BJ (cell line): ENCODE data around the gene ELOVL2. TPM values are rescaled to one million over a fixed set of nuclear protein-coding genes. Genes with fewer than 3 reads are reported as not detected.

Source experiments
- CTCF ChIA-PET: fragments of 350-600 bp; formaldehyde crosslinking; extraction: SDS; loops from one replicate; lab custom pipeline; 2021; ENCODE audit warnings: antibody characterized with exemption, inconsistent platforms; lab: Yijun Ruan, JAX
- POLR2A ChIA-PET: fragments of 300-600 bp; sonication (Branson Sonifier 250); formaldehyde crosslinking; extraction: SDS; loops from one replicate; lab custom pipeline; 2021; ENCODE audit warnings: antibody characterized with exemption; lab: Charles Lee
- DNase-seq: peaks from one replicate; pipeline ENCODE4 v3.0.0-alpha.2; 2011; ENCODE audit warnings: low read depth
- H3K27me3 ChIP-seq: 2 replicates; pipeline ENCODE4 v1.6.0; 2011; ENCODE audit warnings: low read length; ENCODE audit not compliant: control insufficient read depth, insufficient read depth
- H3K36me3 ChIP-seq: 2 replicates; pipeline ENCODE4 v1.5.1; 2011; ENCODE audit warnings: low read length; ENCODE audit not compliant: control insufficient read depth, insufficient read depth
- H3K4me3 ChIP-seq: 2 replicates; pipeline ENCODE4 v1.5.1; 2011; ENCODE audit warnings: low read depth, mild to moderate bottlenecking, control low read depth, low read length
- CTCF ChIP-seq: IDR thresholded peaks from 2 replicates; pipeline ENCODE4 v1.5.1; 2011; ENCODE audit warnings: low read depth, mild to moderate bottlenecking, control low read depth, inconsistent platforms, low read length, moderate library complexity; ENCODE audit not compliant: insufficient read depth
- polyA plus RNA-seq: library from polyadenylated mRNA; depleted of rRNA; stranded (reverse); fragments of >200 nt; gene quantifications from 2 replicates; pipeline ENCODE4 v1.2.3, GENCODE V29; 2011

The ELOVL2 gene
- polyA plus RNA-seq, 1 experiment, result 0.17 TPM

GRCh38 chr6:11065436-11066202, 21.5 kb upstream of the ELOVL2 start:
- no peak for DNase-seq
- no peaks in the 10 kb centered on the region for H3K36me3 ChIP-seq
- H3K4me3 ChIP-seq, result no peak overlapping the region
- POLR2A ChIA-PET, result no interaction called here
- TF ChIP-seq CTCF, result no peak
- CTCF ChIA-PET, result interaction anchor here (1.0 to 6.5 kb wide), 7 partner anchors 9 to 510 kb away, joined by 3 to 41 read pairs (median 9); no protein-coding TSS in a partner anchor
- no peaks in the 10 kb centered on the region for H3K27me3 ChIP-seq

GRCh38 chr6:11064836-11065235, 20.7 kb upstream of the ELOVL2 start:
- Histone ChIP-seq H3K4me3 (no peak overlapping the region), H3K27me3 (no peaks in the 10 kb centered on the region), H3K36me3 (no peaks in the 10 kb centered on the region)
- CTCF ChIA-PET, result interaction anchor here (1.0 to 6.5 kb wide), 4 partner anchors 8 to 432 kb away, joined by 3 to 41 read pairs (median 6); no protein-coding TSS in a partner anchor
- POLR2A ChIA-PET, result no interaction called here
- TF ChIP-seq CTCF, result no peak
- no peak for DNase-seq

GRCh38 chr6:11062715-11063114, 18.6 kb upstream of the ELOVL2 start:
- DNase-seq, result no peak
- CTCF ChIA-PET, result interaction anchor here (1.3 to 6.5 kb wide), 3 partner anchors 8 to 112 kb away, joined by 7 to 41 read pairs (median 8); no protein-coding TSS in a partner anchor
- H3K27me3 ChIP-seq, result no peaks in the 10 kb centered on the region
- H3K36me3 ChIP-seq, result no peaks in the 10 kb centered on the region
- TF ChIP-seq CTCF, result no peak
- POLR2A ChIA-PET, result no interaction called here
- H3K4me3 ChIP-seq, result no peak overlapping the region

- no peak for DNase-seq
- POLR2A ChIA-PET, result no interaction called here
- CTCF ChIA-PET, result interaction anchor here (1.8 to 6.5 kb wide), 2 partner anchors 8 to 111 kb away, joined by 7 to 41 read pairs; no protein-coding TSS in a partner anchor
- TF ChIP-seq CTCF, result no peak
- H3K36me3 ChIP-seq, result no peaks in the 10 kb centered on the region
- H3K27me3 ChIP-seq, result no peaks in the 10 kb centered on the region
- H3K4me3 ChIP-seq, result no peak overlapping the region
Observed at GRCh38 chr6:11062083-11062482, 18.0 kb upstream of the ELOVL2 start.

DNA sequence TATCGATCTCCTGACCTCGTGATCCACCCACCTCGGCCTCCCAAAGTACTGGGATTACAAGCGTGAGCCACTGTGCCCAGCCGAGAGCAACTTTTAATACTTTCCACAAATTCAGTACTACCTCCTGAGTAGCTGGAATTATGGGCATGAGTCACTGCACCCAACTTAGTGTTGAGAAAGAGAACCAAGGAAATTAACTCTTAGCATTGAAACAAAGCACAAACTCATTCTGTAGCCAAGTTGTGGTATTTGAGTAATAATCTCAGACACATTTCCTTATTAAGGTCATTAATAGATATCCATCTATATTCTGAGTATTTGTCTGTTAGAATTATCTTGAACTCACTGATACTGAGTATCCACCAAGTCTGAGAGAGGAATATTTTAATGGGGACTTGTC, 14.3 kb upstream of the ELOVL2 start:
- DNase-seq, result no peak
- Histone ChIP-seq H3K27me3 (no peaks in the 10 kb centered on the region), H3K36me3 (no peaks in the 10 kb centered on the region), H3K4me3 (no peak overlapping the region)
- ChIA-PET POLR2A (no interaction called here), CTCF (interaction anchor here (0.6 to 4.9 kb wide), 4 partner anchors 9 to 107 kb away, joined by 3 to 16 read pairs (median 4); no protein-coding TSS in a partner anchor)
- no peak for TF ChIP-seq CTCF
